NCI-H1436 treated with DMSO at 0.1 percent for 48 hours (cell line): ENCODE measurements around the gene UGT2B17.
"Not testable (repeated sequence)": the region's sequence is repeated elsewhere in the genome, so short reads cannot be mapped to it uniquely, and the experiment has no call there.

Experiments
- DNase-seq: peaks from one replicate; lab custom pipeline; 2025; lab: John Stamatoyannopoulos, UW

The UGT2B17 gene

GRCh38 chr4:68569036-68569435, 7.1 kb downstream of the UGT2B17 start:
- DNase-seq: not testable (repeated sequence)

GRCh38 chr4:68568535-68568934, 7.6 kb downstream of the UGT2B17 start:
- DNase-seq: not testable (repeated sequence)

- DNase-seq: not testable (repeated sequence)
Observed at GRCh38 chr4:68566364-68566763, 9.8 kb downstream of the UGT2B17 start.

GRCh38 chr4:68565082-68565481, 11.0 kb downstream of the UGT2B17 start:
- DNase-seq: not testable (repeated sequence)

GRCh38 chr4:68560364-68561070, 15.6 kb downstream of the UGT2B17 start:
- DNase-seq: not testable (repeated sequence)

GRCh38 chr4:68553830-68554229, 22.3 kb downstream of the UGT2B17 start:
- DNase-seq: not testable (repeated sequence)

GRCh38 chr4:68552818-68553811, 23.0 kb downstream of the UGT2B17 start:
- DNase-seq: not testable (repeated sequence)

GRCh38 chr4:68542742-68543141, 33.4 kb downstream of the UGT2B17 start:
- not testable (repeated sequence) for DNase-seq

- DNase-seq: no peak
Observed at GRCh38 chr4:68536375-68536774, 39.7 kb downstream of the UGT2B17 start.

GRCh38 chr4:68535974-68536373, 40.1 kb downstream of the UGT2B17 start:
- no peak for DNase-seq

- not testable (repeated sequence) for DNase-seq
Observed at GRCh38 chr4:68522232-68522631, 53.9 kb downstream of the UGT2B17 start.

GRCh38 chr4:68520985-68521384, 55.1 kb downstream of the UGT2B17 start:
- DNase-seq: no peak

- DNase-seq: no peak
Observed at GRCh38 chr4:68518889-68519288, 57.2 kb downstream of the UGT2B17 start.

- DNase-seq: not testable (repeated sequence)
Observed at GRCh38 chr4:68505452-68505851, 70.7 kb downstream of the UGT2B17 start.

GRCh38 chr4:68504836-68505235, 71.3 kb downstream of the UGT2B17 start:
- DNase-seq: not testable (repeated sequence)

- not testable (repeated sequence) for DNase-seq
Observed at GRCh38 chr4:68503462-68503861, 72.7 kb downstream of the UGT2B17 start.

GRCh38 chr4:68499021-68499420, 77.1 kb downstream of the UGT2B17 start:
- no peak for DNase-seq

GRCh38 chr4:68498413-68499007, 77.6 kb downstream of the UGT2B17 start:
- no peak for DNase-seq

GRCh38 chr4:68494688-68495087, 81.4 kb downstream of the UGT2B17 start:
- no peak for DNase-seq

GRCh38 chr4:68490826-68491457, 85.2 kb downstream of the UGT2B17 start:
- DNase-seq: no peak

- DNase-seq: no peak
Observed at GRCh38 chr4:68489338-68489737, 86.8 kb downstream of the UGT2B17 start.
